Parathyroid adenoma (tissue), 2 donors: Measurements from ENCODE around the gene FLRT2.

ENCODE experiments used
- H2AFZ ChIP-seq: fragments of 300-600 bp; sonication (generic); one replicate; pipeline ENCODE4 v1.7.0; 2017; ENCODE audit warnings: antibody characterized with exemption, mild to moderate bottlenecking
- H3K27ac ChIP-seq: fragments of 300-600 bp; sonication (generic); one replicate; pipeline ENCODE4 v1.7.0; 2017
- H3K27me3 ChIP-seq: fragments of 300-600 bp; sonication (generic); one replicate; pipeline ENCODE4 v1.7.0; 2017; ENCODE audit warnings: low read length; ENCODE audit not compliant: control insufficient read depth, insufficient read depth
- H3K36me3 ChIP-seq: fragments of 300-600 bp; sonication (generic); one replicate; pipeline ENCODE4 v1.7.0; 2017; ENCODE audit warnings: low read length; ENCODE audit not compliant: control insufficient read depth, insufficient read depth
- H3K4me1 ChIP-seq: fragments of 300-600 bp; sonication (generic); one replicate; pipeline ENCODE4 v1.7.0; 2017; ENCODE audit warnings: control low read depth
- H3K4me2 ChIP-seq: fragments of 300-600 bp; sonication (generic); one replicate; pipeline ENCODE4 v1.7.0; 2017; ENCODE audit warnings: low read length
- H3K4me3 ChIP-seq: fragments of 300-600 bp; sonication (generic); one replicate; pipeline ENCODE4 v1.7.0; 2017; ENCODE audit warnings: low read depth, low read length
- H3K79me2 ChIP-seq: fragments of 300-600 bp; sonication (generic); one replicate; pipeline ENCODE4 v1.7.0; 2017; ENCODE audit warnings: control low read depth
- H3K9ac ChIP-seq: fragments of 300-600 bp; sonication (generic); one replicate; pipeline ENCODE4 v1.7.0; 2017; ENCODE audit warnings: mild to moderate bottlenecking
- H3K9me3 ChIP-seq: fragments of 300-600 bp; sonication (generic); one replicate; pipeline ENCODE4 v1.7.0; 2017; ENCODE audit warnings: low read length; ENCODE audit not compliant: control insufficient read depth
- CTCF ChIP-seq: fragments of 300-600 bp; sonication (generic); IDR thresholded peaks from one replicate; pipeline ENCODE4 v1.7.0; 2017; ENCODE audit warnings: antibody characterized with exemption, mild to moderate bottlenecking
- donor health status: primary hyperparathyroidism.

The FLRT2 gene

GRCh38 chr14:85601246-85601645 is 71.3 kb downstream of the FLRT2 start:
- Histone ChIP-seq H3K4me1 (no peaks in the 10 kb centered on the region), H3K79me2 (no peaks in the 10 kb centered on the region), H3K9me3 (no peaks in the 10 kb centered on the region), H3K27me3 (no peaks in the 10 kb centered on the region), H3K9ac (no peak overlapping the region), H2AFZ (no peak overlapping the region), H3K4me2 (no peak overlapping the region), H3K27ac (no peak overlapping the region), H3K4me3 (no peak overlapping the region), H3K36me3 (no peaks in the 10 kb centered on the region)
- TF ChIP-seq CTCF, result no peak

- Histone ChIP-seq H3K36me3 (no peaks in the 10 kb centered on the region), H3K4me2 (no peak overlapping the region), H3K27ac (no peak overlapping the region), H3K4me3 (no peak overlapping the region), H3K9ac (no peak overlapping the region), H3K9me3 (no peaks in the 10 kb centered on the region), H3K4me1 (no peaks in the 10 kb centered on the region), H3K27me3 (no peaks in the 10 kb centered on the region), H2AFZ (no peak overlapping the region), H3K79me2 (no peaks in the 10 kb centered on the region)
- no peak for TF ChIP-seq CTCF
Measured at GRCh38 chr14:85601690-85602089, 71.7 kb downstream of the FLRT2 start.

GRCh38 chr14:85602345-85602744 is 72.4 kb downstream of the FLRT2 start:
- Histone ChIP-seq H3K4me1 (no peaks in the 10 kb centered on the region), H3K4me3 (no peak overlapping the region), H3K27me3 (no peaks in the 10 kb centered on the region), H3K9me3 (no peaks in the 10 kb centered on the region), H3K9ac (no peak overlapping the region), H3K4me2 (no peak overlapping the region), H3K27ac (no peak overlapping the region), H2AFZ (no peak overlapping the region), H3K79me2 (no peaks in the 10 kb centered on the region), H3K36me3 (no peaks in the 10 kb centered on the region)
- no peak for TF ChIP-seq CTCF

- Histone ChIP-seq H3K27ac (no peak overlapping the region), H3K4me2 (no peak overlapping the region), H3K9ac (no peak overlapping the region), H3K9me3 (no peaks in the 10 kb centered on the region), H3K27me3 (no peaks in the 10 kb centered on the region), H3K79me2 (no peaks in the 10 kb centered on the region), H3K36me3 (no peaks in the 10 kb centered on the region), H3K4me3 (no peak overlapping the region), H3K4me1 (no peaks in the 10 kb centered on the region), H2AFZ (no peak overlapping the region)
- TF ChIP-seq CTCF, result no peak
Measured at GRCh38 chr14:85604021-85604420, 74.1 kb downstream of the FLRT2 start.

- Histone ChIP-seq H3K79me2 (no peaks in the 10 kb centered on the region), H3K9me3 (no peaks in the 10 kb centered on the region), H3K27ac (no peak overlapping the region), H3K36me3 (no peaks in the 10 kb centered on the region), H3K27me3 (no peaks in the 10 kb centered on the region), H3K4me3 (no peak overlapping the region), H3K9ac (no peak overlapping the region), H3K4me1 (no peaks in the 10 kb centered on the region), H2AFZ (no peak overlapping the region), H3K4me2 (no peak overlapping the region)
- no peak for TF ChIP-seq CTCF
Measured at GRCh38 chr14:85604714-85605113, 74.8 kb downstream of the FLRT2 start.
